Lower leg skin (tissue), 3 donors: Measurements from ENCODE around the gene DNAAF1.

Experiments
- CTCF ChIP-seq, 3 donors: fragments of 450-650 bp; IDR thresholded peaks; one replicate each; pipeline ENCODE4 v1.5.1; 2016; ENCODE audit warnings: antibody characterized with exemption in 3 of 3, mild to moderate bottlenecking in 3 of 3, moderate library complexity in 2 of 3
- POLR2A ChIP-seq, 2 donors: fragments of 450-650 bp; IDR thresholded peaks; one replicate each; pipeline ENCODE4 v1.6.1; 2016 to 2017; ENCODE audit warnings: antibody characterized with exemption in 2 of 2, mild to moderate bottlenecking in 1 of 2, moderate library complexity in 1 of 2

GRCh38 chr16:84205976-84206691, 61.0 kb downstream of the DNAAF1 start:
- TF ChIP-seq POLR2A (IDR thresholded peaks at IDR 0.05) = no peak
- TF ChIP-seq CTCF (IDR thresholded peaks at IDR 0.05) = no peak
